MM.1S (cell line): ENCODE measurements around the gene AP2A1.

ENCODE experiments used
- DNase-seq: peaks from one replicate; pipeline ENCODE4 v3.0.0-alpha.2; 2015
- H2AFZ ChIP-seq: fragments of 300-600 bp; sonication (generic); 2 replicates; pipeline ENCODE4 v1.6.0; 2016; ENCODE audit warnings: antibody characterized with exemption, low read length
- H3F3A ChIP-seq: fragments of 300-600 bp; sonication (generic); 2 replicates; pipeline ENCODE4 v1.6.1; 2016; ENCODE audit warnings: mild to moderate bottlenecking, antibody characterized with exemption, low read length, moderate library complexity, mixed read lengths; ENCODE audit not compliant: insufficient read depth
- H3K27ac ChIP-seq: fragments of 300-600 bp; sonication (generic); 2 replicates; pipeline ENCODE4 v1.5.1; 2016; ENCODE audit warnings: mild to moderate bottlenecking, low read length
- H3K27me3 ChIP-seq: fragments of 300-600 bp; sonication (generic); replicated peaks from 2 replicates; pipeline ENCODE4 v1.6.0; 2016; ENCODE audit warnings: low read length; ENCODE audit not compliant: insufficient read depth
- H3K36me3 ChIP-seq: fragments of 300-600 bp; sonication (generic); replicated peaks from 2 replicates; pipeline ENCODE4 v1.6.1; 2016; ENCODE audit warnings: mild to moderate bottlenecking, low read length, mixed read lengths; ENCODE audit not compliant: insufficient read depth
- H3K4me1 ChIP-seq: fragments of 300-600 bp; sonication (generic); 2 replicates; pipeline ENCODE4 v1.6.1; 2016; ENCODE audit warnings: low read length, mixed read lengths
- H3K4me2 ChIP-seq: fragments of 300-600 bp; sonication (generic); 2 replicates; pipeline ENCODE4 v1.6.0; 2016; ENCODE audit warnings: low read depth, low read length
- H3K4me3 ChIP-seq: fragments of 300-600 bp; sonication (generic); 2 replicates; pipeline ENCODE4 v1.5.1; 2016; ENCODE audit warnings: low read length, mixed read lengths
- H3K79me2 ChIP-seq: fragments of 300-600 bp; sonication (generic); 2 replicates; pipeline ENCODE4 v1.6.1; 2016; ENCODE audit warnings: mixed run types, low read length, mixed read lengths
- H3K9ac ChIP-seq: fragments of 300-600 bp; sonication (generic); 2 replicates; pipeline ENCODE4 v1.6.1; 2016; ENCODE audit warnings: low read length, mixed read lengths
- H3K9me2 ChIP-seq: fragments of 300-600 bp; sonication (generic); replicated peaks from 2 replicates; pipeline ENCODE4 v1.6.1; 2016; ENCODE audit warnings: mild to moderate bottlenecking, low read length, mixed read lengths; ENCODE audit not compliant: insufficient read depth
- H3K9me3 ChIP-seq: fragments of 300-600 bp; sonication (generic); replicated peaks from 2 replicates; pipeline ENCODE4 v1.6.1; 2016; ENCODE audit warnings: mild to moderate bottlenecking, low read length, mixed read lengths; ENCODE audit not compliant: insufficient read depth
- H4K20me1 ChIP-seq: fragments of 300-600 bp; sonication (generic); 2 replicates; pipeline ENCODE4 v1.6.1; 2016; ENCODE audit warnings: mild to moderate bottlenecking, low read length, moderate library complexity, mixed read lengths; ENCODE audit not compliant: insufficient read depth
- EZH2 ChIP-seq: fragments of 300-600 bp; sonication (generic); optimal IDR thresholded peaks from 2 replicates; pipeline ENCODE3; 2017; ENCODE audit warnings: low read depth, mild to moderate bottlenecking, antibody characterized with exemption, low read length, mixed read lengths
- EZH2phosphoT487 ChIP-seq: fragments of 300-600 bp; sonication (generic); IDR thresholded peaks from 2 replicates; pipeline ENCODE4 v1.6.1; 2018; ENCODE audit warnings: antibody characterized with exemption, low read length
- TF ChIP-seq, protein P1 (sequence below): fragments of 300-600 bp; sonication (generic); IDR thresholded peaks from 2 replicates; pipeline ENCODE4 v1.5.1; 2016; ENCODE audit warnings: antibody characterized with exemption, low read length, mixed read lengths

AP2A1 gene

GRCh38 chr19:49830766-49831165 lies 64.0 kb downstream of the AP2A1 start:
- Histone ChIP-seq H3K79me2 (peaks cover 14% of the 10 kb centered on the region), H3K4me2 (no peak overlapping the region), H3K27ac (no peak overlapping the region), H3K9me3 (no peaks in the 10 kb centered on the region), H3K4me1 (no peaks in the 10 kb centered on the region), H3K36me3 (no peaks in the 10 kb centered on the region; the same call in 1 of the 2 replicates), H3K27me3 (no peaks in the 10 kb centered on the region), H3F3A (no peaks in the 10 kb centered on the region), H2AFZ (no peak overlapping the region), H3K4me3 (no peak overlapping the region), H4K20me1 (no peaks in the 10 kb centered on the region), H3K9me2 (no peaks in the 10 kb centered on the region), H3K9ac (no peak overlapping the region)
- DNase-seq, result no peak
- TF ChIP-seq EZH2phosphoT487, result no peak
- TF ChIP-seq, protein P1, sequence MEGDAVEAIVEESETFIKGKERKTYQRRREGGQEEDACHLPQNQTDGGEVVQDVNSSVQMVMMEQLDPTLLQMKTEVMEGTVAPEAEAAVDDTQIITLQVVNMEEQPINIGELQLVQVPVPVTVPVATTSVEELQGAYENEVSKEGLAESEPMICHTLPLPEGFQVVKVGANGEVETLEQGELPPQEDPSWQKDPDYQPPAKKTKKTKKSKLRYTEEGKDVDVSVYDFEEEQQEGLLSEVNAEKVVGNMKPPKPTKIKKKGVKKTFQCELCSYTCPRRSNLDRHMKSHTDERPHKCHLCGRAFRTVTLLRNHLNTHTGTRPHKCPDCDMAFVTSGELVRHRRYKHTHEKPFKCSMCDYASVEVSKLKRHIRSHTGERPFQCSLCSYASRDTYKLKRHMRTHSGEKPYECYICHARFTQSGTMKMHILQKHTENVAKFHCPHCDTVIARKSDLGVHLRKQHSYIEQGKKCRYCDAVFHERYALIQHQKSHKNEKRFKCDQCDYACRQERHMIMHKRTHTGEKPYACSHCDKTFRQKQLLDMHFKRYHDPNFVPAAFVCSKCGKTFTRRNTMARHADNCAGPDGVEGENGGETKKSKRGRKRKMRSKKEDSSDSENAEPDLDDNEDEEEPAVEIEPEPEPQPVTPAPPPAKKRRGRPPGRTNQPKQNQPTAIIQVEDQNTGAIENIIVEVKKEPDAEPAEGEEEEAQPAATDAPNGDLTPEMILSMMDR, result no peak
- no peak for TF ChIP-seq EZH2

DNA sequence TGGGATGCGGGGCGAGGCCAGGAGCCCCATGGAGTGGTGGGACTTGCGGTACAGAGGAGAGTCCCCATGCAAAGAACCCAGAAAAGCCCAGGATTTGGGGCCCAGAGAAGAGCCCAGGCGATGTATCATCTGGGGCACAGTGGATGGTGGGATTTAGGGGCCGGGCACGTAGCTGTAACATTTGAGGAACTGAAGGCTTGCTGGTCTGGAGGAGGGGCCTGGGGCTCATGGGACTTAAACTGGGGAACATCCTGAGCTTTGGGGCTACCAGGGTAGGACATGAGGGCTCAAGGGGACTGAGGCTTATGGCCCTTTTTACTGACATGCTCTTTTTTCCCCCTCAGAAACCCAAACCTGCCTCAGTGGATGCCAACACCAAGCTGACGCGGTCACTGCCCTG lies 64.8 kb downstream of the AP2A1 start:
- no peak overlapping the region for H3K9ac ChIP-seq
- TF ChIP-seq, protein P1, result no peak
- no peaks in the 10 kb centered on the region for H3F3A ChIP-seq
- H3K36me3 ChIP-seq, result no peaks in the 10 kb centered on the region
- H3K9me3 ChIP-seq, result no peaks in the 10 kb centered on the region
- no peaks in the 10 kb centered on the region for H4K20me1 ChIP-seq
- DNase-seq, result no peak
- no peak overlapping the region for H2AFZ ChIP-seq
- H3K27me3 ChIP-seq, result no peaks in the 10 kb centered on the region
- H3K79me2 ChIP-seq, result peaks cover 8% of the 10 kb centered on the region
- no peak overlapping the region for H3K27ac ChIP-seq
- H3K4me3 ChIP-seq, result no peak overlapping the region
- no peak overlapping the region for H3K4me2 ChIP-seq
- H3K9me2 ChIP-seq, result no peaks in the 10 kb centered on the region
- no peaks in the 10 kb centered on the region for H3K4me1 ChIP-seq

DNA sequence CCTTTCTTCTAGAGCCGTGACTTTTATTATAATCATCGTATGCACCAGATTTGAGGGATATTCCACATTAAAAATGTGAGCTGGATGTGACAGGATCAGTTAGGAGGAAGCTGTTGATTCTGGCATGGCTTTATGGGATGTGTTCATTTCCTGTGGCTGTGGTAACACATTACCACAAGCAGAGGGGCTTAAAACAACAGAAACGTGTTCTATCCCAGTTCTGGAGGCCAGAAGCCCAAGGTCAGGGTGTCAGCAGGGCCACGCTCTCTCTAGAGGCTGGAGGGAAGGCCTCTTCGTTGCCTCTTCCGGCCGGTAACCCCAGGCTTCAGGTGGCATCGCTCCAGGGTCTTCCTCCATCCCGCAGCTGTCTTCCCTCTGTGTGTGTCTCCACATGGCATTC lies 65.8 kb downstream of the AP2A1 start:
- H3K36me3 ChIP-seq, result no peaks in the 10 kb centered on the region

More for the DNA sequence above, 65.8 kb downstream of the AP2A1 start:
- H3K4me1 ChIP-seq, result no peaks in the 10 kb centered on the region
- H2AFZ ChIP-seq, result no peak overlapping the region
- no peak overlapping the region for H3K4me3 ChIP-seq
- peaks cover under 1% of the 10 kb centered on the region; the same call in 1 of the 2 replicates for H3K79me2 ChIP-seq
- no peak overlapping the region for H3K27ac ChIP-seq
- no peaks in the 10 kb centered on the region for H3K27me3 ChIP-seq
- H3K9me3 ChIP-seq, result no peaks in the 10 kb centered on the region
- no peak for TF ChIP-seq EZH2
- TF ChIP-seq, protein P1, result no peak
- no peak for TF ChIP-seq EZH2phosphoT487
- DNase-seq, result no peak
- no peaks in the 10 kb centered on the region for H3F3A ChIP-seq
- H3K4me2 ChIP-seq, result no peak overlapping the region
- no peak overlapping the region for H3K9ac ChIP-seq
- H3K9me2 ChIP-seq, result no peaks in the 10 kb centered on the region
- H4K20me1 ChIP-seq, result no peaks in the 10 kb centered on the region
